ENCODE results near the gene GALNT10. TPM values are rescaled to one million over a fixed set of nuclear protein-coding genes. Genes with fewer than 3 reads are reported as not detected.

The GALNT10 gene
- total RNA-seq, 1 donor from 2014 or later = 27.6 TPM

DNA sequence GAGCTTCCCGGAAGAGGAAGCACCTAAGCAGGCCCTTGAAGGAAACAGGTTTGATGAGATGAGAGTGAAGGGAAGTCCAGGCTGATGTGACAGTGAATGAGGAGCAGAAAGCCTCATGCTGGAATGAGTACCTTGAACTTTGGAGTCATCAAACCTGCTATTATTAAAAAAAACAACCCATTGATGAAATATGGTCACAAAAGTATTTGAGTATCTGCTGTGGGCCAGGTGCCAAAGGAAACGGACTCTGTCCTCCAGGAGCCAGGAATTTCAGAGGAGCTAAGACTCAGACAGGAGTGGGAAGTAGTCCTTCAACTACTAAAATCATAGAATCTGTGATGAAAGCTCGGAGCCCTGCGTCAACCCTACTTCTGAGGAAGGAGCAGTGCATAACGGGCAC lies 275.6 kb downstream of the GALNT10 start:
- TF ChIP-seq, protein P1, sequence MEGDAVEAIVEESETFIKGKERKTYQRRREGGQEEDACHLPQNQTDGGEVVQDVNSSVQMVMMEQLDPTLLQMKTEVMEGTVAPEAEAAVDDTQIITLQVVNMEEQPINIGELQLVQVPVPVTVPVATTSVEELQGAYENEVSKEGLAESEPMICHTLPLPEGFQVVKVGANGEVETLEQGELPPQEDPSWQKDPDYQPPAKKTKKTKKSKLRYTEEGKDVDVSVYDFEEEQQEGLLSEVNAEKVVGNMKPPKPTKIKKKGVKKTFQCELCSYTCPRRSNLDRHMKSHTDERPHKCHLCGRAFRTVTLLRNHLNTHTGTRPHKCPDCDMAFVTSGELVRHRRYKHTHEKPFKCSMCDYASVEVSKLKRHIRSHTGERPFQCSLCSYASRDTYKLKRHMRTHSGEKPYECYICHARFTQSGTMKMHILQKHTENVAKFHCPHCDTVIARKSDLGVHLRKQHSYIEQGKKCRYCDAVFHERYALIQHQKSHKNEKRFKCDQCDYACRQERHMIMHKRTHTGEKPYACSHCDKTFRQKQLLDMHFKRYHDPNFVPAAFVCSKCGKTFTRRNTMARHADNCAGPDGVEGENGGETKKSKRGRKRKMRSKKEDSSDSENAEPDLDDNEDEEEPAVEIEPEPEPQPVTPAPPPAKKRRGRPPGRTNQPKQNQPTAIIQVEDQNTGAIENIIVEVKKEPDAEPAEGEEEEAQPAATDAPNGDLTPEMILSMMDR (IDR thresholded peaks at IDR 0.05; ENCODE audit: insufficient read depth, low read length, poor library complexity, severe bottlenecking) = no peak
- H3K4me3 ChIP-seq (ENCODE audit: low read depth, low read length) = no peak overlapping the region
- no peak for DNase-seq (ENCODE audit: low read depth)
- no peaks in the 10 kb centered on the region for H3K36me3 ChIP-seq (ENCODE audit: control insufficient read depth, insufficient read depth, low read length)
- peaks cover 17% of the 10 kb centered on the region for H3K27me3 ChIP-seq (ENCODE audit: control insufficient read depth, insufficient read depth, low read length)

GRCh38 chr5:154466671-154467070 lies 276.1 kb downstream of the GALNT10 start:
- peaks cover 22% of the 10 kb centered on the region for H3K27me3 ChIP-seq (ENCODE audit: control insufficient read depth, insufficient read depth, low read length)
- DNase-seq (ENCODE audit: low read depth) = no peak
- TF ChIP-seq, protein P1 (IDR thresholded peaks at IDR 0.05; ENCODE audit: insufficient read depth, low read length, poor library complexity, severe bottlenecking) = no peak
- no peak overlapping the region for H3K4me3 ChIP-seq (ENCODE audit: low read depth, low read length)
- H3K36me3 ChIP-seq (ENCODE audit: control insufficient read depth, insufficient read depth, low read length) = no peaks in the 10 kb centered on the region

GRCh38 chr5:154467655-154468354 lies 277.3 kb downstream of the GALNT10 start:
- Histone ChIP-seq H3K27me3 (ENCODE audit: control insufficient read depth, insufficient read depth, low read length) (peaks cover 30% of the 10 kb centered on the region), H3K4me3 (ENCODE audit: low read depth, low read length) (no peak overlapping the region), H3K36me3 (ENCODE audit: control insufficient read depth, insufficient read depth, low read length) (no peaks in the 10 kb centered on the region)
- no peak for DNase-seq (ENCODE audit: low read depth)
- TF ChIP-seq, protein P1 (IDR thresholded peaks at IDR 0.05; ENCODE audit: insufficient read depth, low read length, poor library complexity, severe bottlenecking) = peak; percentile 95

DNA sequence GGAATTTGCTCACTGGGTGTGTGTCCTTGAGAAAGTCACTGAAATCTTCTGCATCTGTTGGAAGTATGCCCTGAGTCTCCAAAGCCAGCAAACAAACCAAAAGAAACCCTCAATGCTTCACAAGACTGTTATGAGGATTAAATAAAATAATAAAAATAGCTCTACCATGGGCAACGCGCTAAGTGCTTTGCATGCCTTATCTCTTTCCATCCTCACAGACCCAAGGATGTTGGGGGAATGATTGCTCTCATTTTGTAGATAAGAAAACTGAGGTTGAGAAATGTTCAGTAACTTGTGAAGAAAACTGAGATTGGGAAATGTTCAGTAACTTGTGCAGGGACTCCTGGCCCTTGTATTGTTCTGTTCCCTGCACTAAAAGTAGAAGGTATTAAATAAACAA lies 279.6 kb downstream of the GALNT10 start:
- TF ChIP-seq, protein P1 (IDR thresholded peaks at IDR 0.05; ENCODE audit: insufficient read depth, low read length, poor library complexity, severe bottlenecking) = no peak
- Histone ChIP-seq H3K36me3 (ENCODE audit: control insufficient read depth, insufficient read depth, low read length) (no peaks in the 10 kb centered on the region), H3K27me3 (ENCODE audit: control insufficient read depth, insufficient read depth, low read length) (peaks cover 53% of the 10 kb centered on the region), H3K4me3 (ENCODE audit: low read depth, low read length) (no peak overlapping the region)
- DNase-seq (ENCODE audit: low read depth) = no peak

Other genes starting within 250 kb of the GALNT10 start
- gene FAM114A2, start 151.8 kb upstream of the GALNT10 start, total RNA-seq = 14.5 and 29.6 TPM in 2 replicates
- 47.2 and 51.0 TPM in 2 replicates for gene MFAP3, start 151.8 kb upstream of the GALNT10 start, total RNA-seq